NCI-H1436 treated with DMSO at 0.1 percent for 48 hours (cell line): Measurements from ENCODE around the gene SPNS3.

Experiments
- DNase-seq: peaks from one replicate; lab custom pipeline; 2025; lab: John Stamatoyannopoulos, UW

Gene SPNS3

DNA sequence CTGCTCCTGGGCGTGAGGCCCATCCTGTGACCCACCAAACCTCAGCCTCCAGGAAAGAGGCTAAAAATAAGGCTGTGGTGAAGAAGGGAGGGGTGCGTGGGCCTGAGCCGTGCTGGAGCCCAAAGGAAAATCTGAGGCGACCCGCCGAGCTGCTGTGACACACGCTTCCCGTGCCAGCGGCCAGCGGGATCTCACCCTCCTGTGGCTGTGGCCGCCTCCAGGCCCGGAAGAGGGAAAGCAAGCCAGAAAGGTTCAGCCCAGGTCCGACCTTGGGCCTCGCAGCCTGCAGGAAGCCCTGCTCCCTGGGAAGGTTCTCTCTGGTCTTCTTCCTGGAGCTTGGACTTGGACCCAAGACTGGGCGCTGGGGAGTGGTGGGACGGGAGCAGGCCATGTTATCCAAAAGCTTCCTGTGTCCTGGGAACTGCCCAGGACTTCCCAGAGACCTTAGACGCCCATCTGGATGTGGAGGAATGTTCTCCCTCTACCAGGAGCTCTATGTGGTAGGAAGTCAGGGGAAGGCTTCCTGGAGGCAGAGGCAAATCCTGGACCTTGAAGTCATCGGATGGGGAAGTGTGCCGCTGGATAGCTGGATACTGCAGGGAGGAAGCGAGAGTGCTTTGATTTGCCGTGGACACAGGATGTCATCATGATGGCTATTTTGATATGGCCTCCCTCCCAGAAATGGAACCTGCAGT is 76.3 kb downstream of the SPNS3 start:
- no peak for DNase-seq

DNA sequence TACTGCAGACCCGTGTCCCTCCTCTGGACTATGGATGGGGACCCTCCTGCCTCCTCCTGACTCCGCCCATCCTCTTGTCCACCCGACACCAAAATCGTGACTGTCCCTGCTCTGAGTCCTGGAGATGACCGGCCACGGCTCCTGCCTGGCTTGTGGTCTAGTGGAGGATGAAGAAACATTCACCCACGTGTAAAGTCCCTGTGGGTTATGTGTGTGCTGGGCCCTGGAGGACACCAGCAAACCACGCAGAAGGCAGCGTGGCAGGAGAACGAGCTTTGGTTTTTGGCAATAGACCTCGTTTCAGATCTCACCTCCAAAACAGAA is 76.8 kb downstream of the SPNS3 start:
- DNase-seq, result no peak

DNA sequence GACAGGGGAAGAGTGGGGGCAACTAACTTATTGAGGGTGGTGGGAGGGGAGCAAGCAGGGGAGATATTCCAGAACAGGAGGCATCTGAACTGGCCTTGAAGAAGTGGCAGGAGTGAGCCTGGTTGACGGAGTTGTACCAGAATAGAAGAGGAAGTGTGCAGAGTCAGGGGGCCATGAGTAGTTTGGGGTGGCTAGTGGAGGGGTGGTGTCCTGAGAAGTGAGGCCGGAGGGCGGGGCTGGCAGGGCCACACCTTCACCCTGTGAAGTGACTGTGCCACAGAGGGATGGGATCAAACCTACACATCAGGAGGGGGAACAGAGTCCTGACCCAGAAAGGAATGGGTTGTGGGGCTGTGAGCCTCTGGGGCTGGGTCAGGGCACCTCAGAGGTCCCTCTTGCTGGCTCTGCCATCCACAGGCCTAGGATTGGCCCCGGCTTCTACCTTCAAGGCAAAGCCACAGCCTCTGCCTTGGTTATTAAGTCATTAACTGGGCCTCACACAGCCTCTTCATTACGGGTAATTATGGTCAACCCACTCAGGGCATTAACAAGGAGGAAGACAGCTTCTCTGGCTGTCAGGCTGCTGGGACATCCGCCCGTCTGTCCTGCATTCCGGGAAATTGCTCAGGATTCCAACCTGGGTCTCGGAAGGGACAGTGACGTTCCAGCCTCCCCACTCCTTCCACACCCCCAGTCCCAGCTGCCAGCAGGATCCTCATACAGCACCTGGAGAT is 77.6 kb downstream of the SPNS3 start:
- DNase-seq, result no peak

DNA sequence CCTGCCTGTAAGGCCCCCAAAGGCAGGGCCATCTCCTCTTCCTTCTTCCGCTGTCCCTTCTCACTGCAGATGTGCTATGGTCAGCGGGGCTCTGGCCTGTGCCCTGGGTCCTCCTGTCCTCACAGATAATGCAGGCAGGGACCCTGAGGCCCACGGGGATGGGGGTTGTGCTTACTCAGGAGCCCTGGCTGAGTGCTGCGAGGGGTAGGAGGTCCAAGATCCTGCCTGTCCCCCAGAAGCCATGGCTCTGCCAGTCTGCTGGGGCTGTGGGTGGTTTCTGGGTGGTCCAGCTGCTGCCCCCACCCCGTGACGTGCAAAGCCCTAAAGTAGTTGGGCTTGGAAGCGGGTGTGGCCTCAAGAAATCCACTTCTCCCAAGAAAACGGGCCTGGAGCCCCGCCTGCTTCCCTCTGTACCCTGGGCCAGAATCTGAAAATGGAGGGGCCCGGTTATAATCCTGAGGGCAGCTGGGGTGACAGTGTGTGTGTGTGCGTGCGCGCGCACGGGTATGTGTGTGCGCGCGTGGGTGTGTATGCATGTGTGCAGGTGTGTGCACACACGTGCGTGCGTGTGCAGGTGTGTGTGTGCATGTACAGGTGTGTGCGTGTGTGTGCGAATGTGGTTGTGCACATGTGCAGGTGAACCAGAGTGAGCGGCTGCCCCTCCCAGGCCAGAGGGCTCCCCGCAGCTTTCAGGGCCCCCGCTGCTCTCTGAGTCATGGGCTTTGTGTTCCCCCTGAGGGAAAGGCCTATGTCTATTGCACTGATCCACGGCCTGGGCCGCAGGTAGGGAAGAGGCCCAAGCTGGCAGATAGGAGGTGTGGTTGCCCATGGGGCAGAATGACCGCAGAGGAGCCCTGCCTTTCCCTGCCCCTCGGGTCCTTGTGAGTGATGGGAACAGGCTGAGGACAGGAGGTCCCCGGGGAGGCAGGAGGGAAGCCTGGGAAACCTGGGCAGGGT is 78.7 kb downstream of the SPNS3 start:
- DNase-seq, result no peak

DNA sequence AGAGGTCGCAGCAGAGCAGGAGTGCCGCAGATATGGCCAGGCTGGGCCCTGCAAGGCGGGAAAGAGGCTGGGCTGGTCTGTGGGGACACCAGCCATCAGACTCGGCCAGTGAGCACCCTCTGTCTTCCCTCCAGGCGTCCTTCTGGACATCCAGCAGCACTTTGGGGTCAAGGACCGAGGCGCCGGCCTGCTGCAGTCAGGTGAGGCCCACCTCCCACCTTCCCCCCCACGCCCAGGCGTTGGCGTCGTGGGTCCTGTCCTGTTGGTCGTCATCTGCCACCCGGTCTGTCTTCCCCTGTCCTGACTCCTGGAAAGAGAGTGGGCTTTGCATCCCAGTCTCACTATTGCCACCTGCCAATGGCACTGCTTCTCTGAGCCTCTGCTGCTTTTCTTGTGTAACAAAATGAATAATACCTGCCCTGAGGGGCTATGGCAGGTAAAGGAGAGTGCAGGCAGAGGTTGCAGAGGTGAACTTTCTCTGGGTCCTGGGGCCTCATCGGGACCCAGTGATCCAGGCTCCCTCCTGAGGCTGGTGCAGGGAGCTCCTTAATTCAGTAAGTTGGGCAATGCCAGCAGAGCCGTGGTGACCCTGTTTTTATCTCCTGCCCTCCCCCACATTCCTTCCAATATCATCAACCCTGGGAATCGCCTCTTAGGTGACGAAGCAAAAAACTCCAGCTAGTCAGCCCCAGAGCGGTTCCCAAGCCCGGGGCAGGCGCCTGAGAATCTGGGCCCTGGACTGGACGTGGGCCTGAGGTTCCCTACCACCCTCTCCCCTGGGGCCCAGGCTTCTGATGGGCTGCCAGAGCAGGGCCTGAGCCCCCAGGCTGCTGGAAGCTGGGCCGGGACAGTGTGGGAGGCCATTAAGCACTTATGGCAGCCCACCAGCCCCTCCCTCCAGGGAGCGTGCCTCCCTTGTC is 79.6 kb downstream of the SPNS3 start:
- no peak for DNase-seq

DNA sequence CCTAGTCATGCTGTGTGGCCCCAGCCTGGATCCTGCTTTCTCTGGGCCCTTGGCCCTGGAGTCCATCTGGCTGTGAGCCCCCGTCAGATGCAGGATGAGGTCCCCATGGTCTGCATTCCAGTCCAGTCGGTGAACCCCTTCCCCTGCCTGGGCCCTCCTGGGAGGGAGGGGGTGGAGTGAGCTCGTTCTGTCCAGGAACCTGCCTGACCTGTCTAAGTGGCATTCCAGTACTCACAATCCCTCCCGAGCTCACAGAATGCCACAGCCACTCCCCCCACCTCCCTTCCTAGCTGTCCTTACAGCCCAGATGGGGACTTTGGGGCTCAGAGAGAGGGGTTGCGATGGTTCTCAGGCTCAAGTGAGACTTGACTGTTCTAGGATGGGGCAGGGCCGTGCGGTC is 80.5 kb downstream of the SPNS3 start:
- no peak for DNase-seq

DNA sequence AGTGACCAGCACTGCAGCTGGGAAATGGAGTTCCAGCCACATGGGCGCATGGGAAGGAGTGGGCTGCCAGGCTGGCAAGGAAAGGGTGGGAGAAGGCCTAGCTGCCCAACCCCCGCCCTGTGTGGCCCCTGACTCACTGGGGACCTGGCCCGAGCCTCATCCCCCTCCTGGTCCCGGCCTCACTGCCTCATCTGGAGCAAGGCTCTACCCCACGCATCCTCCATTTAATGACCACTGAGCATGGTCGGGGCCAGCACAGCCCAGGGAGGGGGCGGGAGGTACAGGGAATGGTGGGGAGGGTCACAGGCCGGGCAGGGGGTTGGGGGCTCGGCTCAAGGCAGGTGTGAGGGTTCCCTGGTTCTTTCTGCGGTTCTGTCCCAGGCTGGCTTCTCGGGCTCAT is 81.0 kb downstream of the SPNS3 start:
- no peak for DNase-seq

DNA sequence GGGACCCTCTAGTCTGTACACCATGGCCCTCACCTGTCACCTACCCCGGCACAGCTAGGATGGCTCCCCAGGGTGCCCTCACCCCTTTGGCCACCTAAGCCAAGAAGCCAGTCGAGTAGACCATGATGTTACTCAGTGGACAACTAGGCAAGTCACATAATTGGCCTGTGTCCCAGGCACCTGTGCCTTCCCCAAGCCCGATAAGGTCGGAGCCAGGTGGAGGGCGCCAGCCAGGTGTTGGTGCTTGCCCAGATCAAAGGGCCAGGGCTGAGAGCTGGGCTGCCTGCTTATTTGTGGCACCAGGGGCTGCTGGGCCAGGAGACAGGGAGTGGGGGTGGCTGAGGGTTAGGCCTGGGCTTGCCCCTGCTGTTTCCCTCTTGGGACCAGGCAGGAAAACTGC is 81.8 kb downstream of the SPNS3 start:
- no peak for DNase-seq

DNA sequence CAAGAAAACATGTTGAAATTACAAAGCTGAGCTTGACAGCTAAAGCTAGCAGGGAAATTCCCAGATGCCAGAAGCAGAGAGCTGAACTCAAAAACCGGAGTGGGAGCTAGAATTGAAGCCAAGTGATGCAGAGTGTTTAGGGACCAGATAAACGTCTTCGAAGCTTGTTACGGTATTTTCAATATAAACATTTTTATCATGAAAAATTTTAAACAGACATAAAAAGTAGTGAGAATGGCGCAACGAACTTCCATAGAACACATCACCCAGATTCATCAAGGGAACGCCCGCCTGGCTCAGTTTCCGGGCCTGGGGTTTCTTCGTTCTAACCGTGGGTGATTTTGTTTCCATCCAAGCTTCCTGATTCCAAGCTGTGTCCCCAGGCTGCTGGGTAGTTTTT is 83.0 kb downstream of the SPNS3 start:
- DNase-seq, result no peak

DNA sequence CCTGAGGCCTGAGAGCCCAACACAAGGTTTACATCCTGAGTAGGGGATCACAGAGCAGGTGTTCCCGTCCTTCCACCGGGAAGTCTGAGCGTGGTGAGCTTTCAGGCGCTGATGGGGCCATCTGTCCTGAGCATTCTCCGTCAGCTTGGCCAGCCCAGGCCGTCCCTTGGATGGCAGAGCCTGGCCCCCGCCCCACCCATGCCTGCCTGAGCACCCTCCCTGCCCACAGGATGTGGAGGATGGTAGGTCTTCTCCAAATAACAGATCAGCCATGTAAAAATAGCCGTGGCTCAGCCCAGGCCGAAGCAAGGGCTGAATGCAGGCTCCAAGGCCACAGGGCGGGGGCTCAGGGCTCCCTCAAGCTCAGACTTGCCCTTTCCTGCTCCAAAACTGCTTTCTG is 85.2 kb downstream of the SPNS3 start:
- no peak for DNase-seq

DNA sequence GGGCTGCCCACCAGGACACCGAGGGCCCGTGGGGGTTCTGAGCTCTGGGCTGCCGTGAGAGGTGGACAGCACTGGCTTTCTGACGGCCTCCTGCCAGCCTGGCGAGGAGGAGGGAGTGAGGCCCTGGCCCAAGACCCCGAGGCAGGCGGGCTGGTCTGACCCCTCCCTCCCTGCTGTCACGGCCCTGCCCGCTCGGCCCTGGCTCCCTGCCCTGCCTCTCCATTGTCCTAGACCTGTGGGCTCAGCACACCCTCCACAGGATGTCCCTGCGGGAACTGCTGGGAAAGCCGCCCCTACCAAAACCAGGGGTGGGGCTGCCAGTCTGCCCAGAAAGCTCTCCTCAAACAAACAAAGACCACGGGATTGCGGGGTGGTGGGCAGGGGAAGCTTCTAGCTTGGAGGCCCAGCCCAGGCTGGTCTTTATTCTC is 85.6 kb downstream of the SPNS3 start:
- DNase-seq, result no peak

DNA sequence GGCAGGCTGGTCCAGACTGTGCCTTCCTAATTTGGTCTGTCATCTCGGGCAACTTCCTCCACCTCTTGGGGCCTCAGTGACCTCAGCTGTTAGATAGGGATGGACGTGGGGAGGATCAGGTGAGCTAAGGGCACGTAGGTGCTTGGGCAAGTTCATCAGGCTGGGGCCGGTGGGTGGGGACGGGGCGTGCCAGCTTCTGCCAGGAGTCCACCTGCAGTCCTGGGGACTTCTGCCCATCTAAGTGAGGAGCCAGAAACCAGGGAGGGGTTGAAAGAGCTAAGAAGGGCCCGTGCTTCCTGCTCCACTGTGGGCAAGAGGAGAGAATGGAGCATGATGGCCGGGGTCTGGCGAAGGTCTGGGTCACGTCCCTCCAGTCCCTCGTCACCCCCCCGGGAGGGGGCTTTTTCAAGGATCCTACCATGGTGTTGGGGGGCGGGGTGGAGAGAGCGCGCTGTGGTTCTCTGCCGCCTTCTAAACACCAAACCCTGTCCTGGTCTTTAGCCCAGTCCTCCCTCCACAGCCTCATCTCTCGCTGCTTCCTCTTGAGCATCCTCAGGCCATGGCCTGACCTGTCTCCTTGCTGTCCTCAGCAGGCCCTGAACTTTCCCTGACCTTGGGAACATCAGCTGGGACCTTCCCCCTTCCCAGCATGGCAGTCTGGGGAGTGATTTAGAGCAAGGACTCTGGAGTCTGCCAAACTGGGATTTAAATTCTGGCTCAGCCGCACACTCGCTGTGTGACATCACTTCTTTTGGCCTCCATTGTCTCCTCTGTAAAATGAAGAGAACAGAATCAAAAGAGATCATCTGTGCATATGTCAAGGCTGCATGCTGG is 86.5 kb downstream of the SPNS3 start:
- no peak for DNase-seq

DNA sequence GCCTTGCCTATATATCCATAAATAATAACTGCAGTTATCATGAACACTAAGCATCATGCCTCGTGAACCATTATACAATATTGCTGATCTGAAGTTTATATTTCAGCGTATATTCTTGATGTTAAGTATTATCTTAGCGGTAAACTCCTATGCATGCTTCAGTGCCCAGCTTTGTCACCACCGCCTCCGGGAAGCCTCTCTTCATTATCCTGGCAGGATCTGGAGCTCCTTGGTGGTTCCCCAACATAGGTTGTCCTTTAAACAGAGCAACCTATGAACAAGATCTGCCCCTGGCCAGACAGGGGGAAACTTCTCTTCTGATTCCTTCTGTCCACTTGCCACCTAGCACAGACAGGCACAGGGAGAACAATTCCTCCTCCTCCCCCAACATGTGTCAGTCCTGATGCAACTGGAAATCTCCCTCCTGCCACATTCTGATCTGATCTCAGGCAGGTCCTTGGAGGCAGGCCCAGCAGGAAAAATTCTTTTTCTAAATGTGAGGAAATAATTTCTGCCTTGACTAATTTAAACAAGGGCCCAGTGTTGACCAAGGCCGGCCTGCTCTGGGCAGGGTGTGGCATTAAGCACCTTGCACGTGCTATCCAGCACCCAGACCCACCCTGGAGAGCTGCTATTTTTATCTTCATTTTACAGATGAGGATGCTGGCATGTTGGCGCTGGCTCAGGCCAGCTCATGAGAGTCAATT is 87.3 kb downstream of the SPNS3 start:
- DNase-seq, result no peak

DNA sequence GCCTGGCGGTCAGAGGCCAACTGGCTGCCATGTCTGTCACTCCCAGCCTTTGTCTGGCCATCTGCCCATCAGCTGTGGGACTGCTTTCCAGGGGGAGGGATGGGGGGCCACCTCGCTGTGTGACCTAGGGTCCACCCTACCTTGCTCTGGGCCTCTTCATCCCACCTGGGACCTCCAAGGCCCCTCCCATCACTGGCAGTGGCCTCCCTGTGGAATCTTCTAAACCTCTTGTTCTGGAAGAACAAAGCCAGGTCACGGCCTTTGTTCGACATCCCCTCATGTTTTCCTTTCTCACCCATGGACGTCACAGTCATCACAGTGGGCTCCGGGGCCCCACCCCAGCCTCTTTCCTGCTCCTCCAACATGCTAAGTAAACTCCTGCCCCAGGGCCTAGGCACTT is 88.9 kb downstream of the SPNS3 start:
- no peak for DNase-seq

DNA sequence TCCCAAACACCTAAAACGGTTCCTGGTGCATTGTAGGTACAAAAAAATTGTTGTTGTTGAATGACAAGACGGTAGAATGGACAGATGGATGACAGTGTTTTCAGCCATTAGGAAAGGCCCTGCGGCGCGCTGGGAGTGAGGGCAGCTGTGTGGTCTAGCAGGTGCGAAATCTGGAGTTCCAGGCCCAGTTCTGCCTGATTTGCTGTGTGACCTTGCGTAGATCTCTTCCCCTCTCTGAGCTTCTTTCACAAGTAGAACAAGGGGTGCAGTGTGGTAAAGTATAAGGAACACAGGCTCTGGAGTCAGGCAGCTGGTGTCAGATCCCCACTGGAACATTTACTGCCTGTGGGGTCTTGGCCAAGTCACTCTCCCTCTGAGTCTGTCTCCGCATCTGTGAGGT is 90.2 kb downstream of the SPNS3 start:
- no peak for DNase-seq

DNA sequence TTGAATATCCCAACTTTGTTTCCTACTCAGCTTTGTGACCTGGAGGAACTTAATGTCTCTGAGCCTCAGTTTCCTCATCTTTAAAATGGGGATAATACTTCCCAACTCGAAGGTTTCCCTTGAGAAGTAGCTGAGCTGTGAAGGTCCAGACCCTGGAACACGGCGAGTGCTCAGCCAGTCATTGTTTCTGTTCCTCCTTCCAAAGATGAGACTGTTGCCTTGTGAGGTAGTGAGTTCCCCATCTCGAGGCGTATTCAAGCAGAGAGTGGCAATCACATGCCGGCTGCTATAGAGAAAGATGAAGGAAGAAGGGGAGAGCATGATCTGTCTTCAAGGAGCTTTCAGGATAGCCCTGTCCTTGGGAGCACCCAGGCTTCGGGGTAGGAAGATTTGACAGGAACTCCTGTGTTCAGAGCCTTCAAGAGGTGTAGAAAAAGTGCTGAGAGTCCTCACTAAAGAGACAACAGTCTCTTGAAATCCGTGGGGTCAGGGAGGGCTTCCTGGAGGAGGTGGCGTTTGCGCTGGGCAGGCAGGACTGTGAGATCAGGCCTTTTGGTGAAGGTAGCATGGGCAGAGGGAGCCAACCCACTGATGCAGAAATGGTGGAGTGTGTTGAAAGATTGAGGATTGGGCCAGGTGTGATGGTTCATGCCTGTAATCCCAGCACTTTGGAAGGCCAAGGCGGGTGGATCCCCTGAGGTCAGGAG is 92.1 kb downstream of the SPNS3 start:
- DNase-seq, result no peak

DNA sequence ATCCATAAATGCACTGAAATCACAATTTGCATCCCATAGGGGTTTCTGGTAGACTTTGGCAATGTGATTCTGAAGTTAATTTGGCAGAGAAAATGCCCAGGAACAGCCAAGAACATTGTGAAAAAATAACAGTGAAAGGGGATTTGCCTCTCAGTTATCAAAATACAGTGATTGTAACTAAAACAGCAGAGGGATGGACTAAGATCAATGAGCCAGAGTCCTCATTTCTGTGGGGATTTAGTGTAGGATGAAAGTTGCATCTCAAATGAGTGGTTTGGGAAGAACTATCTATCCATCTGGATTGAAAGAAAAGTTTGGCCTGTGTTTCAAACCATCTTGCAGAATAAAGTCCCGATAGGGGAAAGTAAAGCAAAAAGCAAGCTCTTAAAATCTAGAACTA is 93.4 kb downstream of the SPNS3 start:
- DNase-seq, result no peak

DNA sequence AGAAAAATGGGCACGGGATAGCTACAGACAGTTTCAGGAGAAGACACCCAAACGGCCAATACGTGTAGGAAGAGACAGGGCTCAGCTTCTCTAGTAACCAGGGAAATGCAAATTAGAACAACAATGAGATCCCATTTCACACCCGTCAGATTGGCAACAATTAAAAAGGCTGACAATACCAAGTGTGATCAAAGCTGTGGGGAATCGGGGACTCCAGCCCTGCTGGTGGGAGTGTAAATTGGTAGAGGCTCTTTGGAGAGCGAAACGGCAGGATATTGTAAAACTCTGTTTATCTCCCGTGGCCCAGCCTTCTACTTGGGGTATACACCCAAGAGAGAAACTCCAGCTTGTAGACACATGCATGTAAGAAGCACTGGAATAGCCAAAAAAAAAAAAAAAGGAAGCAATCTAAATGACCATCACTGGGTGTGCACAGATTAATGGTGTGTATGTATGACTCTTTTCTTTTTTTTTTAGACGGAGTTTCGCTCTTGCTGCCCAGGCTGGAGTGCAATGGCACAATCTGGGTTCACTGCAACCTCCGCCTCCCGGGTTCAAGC is 93.9 kb downstream of the SPNS3 start:
- no peak for DNase-seq

DNA sequence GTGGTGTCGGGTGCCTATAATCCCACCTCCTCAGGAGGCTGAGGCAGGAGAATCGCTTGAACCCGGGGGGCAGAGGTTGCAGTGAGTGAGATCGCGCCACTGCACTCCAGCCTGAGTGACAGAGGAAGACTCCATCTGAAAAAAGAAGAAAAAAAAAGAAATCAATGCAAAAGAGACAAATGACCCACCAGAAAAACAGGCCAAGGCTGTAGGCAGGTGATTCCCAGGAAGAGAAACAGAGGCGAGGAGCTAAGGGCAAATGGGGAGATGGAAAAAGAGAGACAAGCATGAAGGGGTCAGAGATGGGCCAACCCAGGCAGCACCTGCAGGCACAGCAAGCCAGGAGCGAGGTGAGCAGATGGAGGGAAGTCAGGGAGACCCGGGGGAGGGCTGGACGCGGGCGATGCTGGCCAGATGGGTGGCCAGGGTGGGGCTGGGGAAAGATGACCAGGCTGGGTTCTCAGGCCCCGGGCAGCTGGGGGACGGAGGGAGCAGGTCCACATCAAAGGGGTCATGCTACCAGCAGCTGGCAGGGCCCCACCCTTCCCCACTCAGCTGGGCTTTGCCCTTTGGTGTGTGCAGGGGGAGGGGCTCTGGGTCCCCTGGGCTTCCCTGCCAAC is 95.9 kb downstream of the SPNS3 start:
- DNase-seq, result no peak
